SW480 (cell line): ENCODE data around the gene BICDL1.

Source experiments
- DNase-seq: peaks from one replicate; pipeline ENCODE4 v3.0.0-alpha.2; 2016; ENCODE audit warnings: low spot score

The BICDL1 gene

GRCh38 chr12:120054293-120054692 lies 65.3 kb downstream of the BICDL1 start:
- DNase-seq = no peak

- no peak for DNase-seq
Observed at GRCh38 chr12:120055231-120056000, 66.4 kb downstream of the BICDL1 start.

GRCh38 chr12:120056739-120057138 lies 67.7 kb downstream of the BICDL1 start:
- no peak for DNase-seq

GRCh38 chr12:120060196-120060595 lies 71.2 kb downstream of the BICDL1 start:
- no peak for DNase-seq

GRCh38 chr12:120060717-120061116 lies 71.7 kb downstream of the BICDL1 start:
- no peak for DNase-seq

GRCh38 chr12:120061575-120062214 lies 72.7 kb downstream of the BICDL1 start:
- DNase-seq = no peak

- no peak for DNase-seq
Observed at GRCh38 chr12:120062976-120063579, 74.0 kb downstream of the BICDL1 start.

GRCh38 chr12:120064054-120064940 lies 75.3 kb downstream of the BICDL1 start:
- no peak for DNase-seq

GRCh38 chr12:120065472-120065871 lies 76.4 kb downstream of the BICDL1 start:
- no peak for DNase-seq

GRCh38 chr12:120066341-120066740 lies 77.3 kb downstream of the BICDL1 start:
- no peak for DNase-seq

GRCh38 chr12:120067084-120067869 lies 78.2 kb downstream of the BICDL1 start:
- DNase-seq = no peak

- DNase-seq = no peak
Observed at GRCh38 chr12:120067901-120068300, 78.9 kb downstream of the BICDL1 start.

- no peak for DNase-seq
Observed at GRCh38 chr12:120069278-120069677, 80.2 kb downstream of the BICDL1 start.

- DNase-seq = no peak
Observed at GRCh38 chr12:120071493-120072020, 82.5 kb downstream of the BICDL1 start.

GRCh38 chr12:120072472-120073249 lies 83.6 kb downstream of the BICDL1 start:
- no peak for DNase-seq

GRCh38 chr12:120075034-120075616 lies 86.1 kb downstream of the BICDL1 start:
- DNase-seq = no peak

- no peak for DNase-seq
Observed at GRCh38 chr12:120076651-120077050, 87.6 kb downstream of the BICDL1 start.

GRCh38 chr12:120077260-120077659 lies 88.2 kb downstream of the BICDL1 start:
- DNase-seq = no peak

GRCh38 chr12:120078868-120079267 lies 89.8 kb downstream of the BICDL1 start:
- no peak for DNase-seq
